Panc1 (cell line): Measurements from ENCODE around the gene AKAP11. TPM values are rescaled to one million over a fixed set of nuclear protein-coding genes. Genes with fewer than 3 reads are reported as not detected.

Source experiments
- ATAC-seq: fragments of 200-7000 bp; cut with Tn5 transposase; 2 replicates; pipeline ENCODE4 v1.9.1; 2020; ENCODE audit warnings: mild to moderate bottlenecking, moderate library complexity
- BruUV-seq: library from RNA; stranded (reverse); fragments of 400-500 nt; replicated peaks from 2 replicates; lab custom pipeline; 2021; lab: Mats Ljungman, UMichigan
- CTCF ChIA-PET: fragments of 300-600 bp; sonication (Branson Sonifier 250); formaldehyde crosslinking; loops from one replicate; lab custom pipeline; 2022; ENCODE audit warnings: antibody characterized with exemption; lab: Charles Lee
- POLR2A ChIA-PET: fragments of 300-600 bp; sonication (Branson Sonifier 250); formaldehyde crosslinking; loops from one replicate; lab custom pipeline; 2022; ENCODE audit warnings: antibody characterized with exemption; lab: Charles Lee
- DNase-seq: peaks from one replicate; pipeline ENCODE4 v3.0.0-alpha.2; 2010; ENCODE audit warnings: low read depth, low spot score
- H3K27ac ChIP-seq: 2 replicates; pipeline ENCODE4 v1.5.1; 2011; ENCODE audit warnings: mild to moderate bottlenecking, low read length, inconsistent platforms
- H3K27me3 ChIP-seq: fragments of 200-500 bp; sonication (Bioruptor generic); 2 replicates; pipeline ENCODE4 v1.6.0; 2014; ENCODE audit warnings: low read length, inconsistent platforms; ENCODE audit not compliant: control insufficient read depth, insufficient read depth
- H3K36me3 ChIP-seq: fragments of 200-500 bp; sonication (Bioruptor generic); 2 replicates; pipeline ENCODE4 v1.5.1; 2014; ENCODE audit warnings: inconsistent platforms, mild to moderate bottlenecking, low read length, moderate library complexity; ENCODE audit not compliant: control insufficient read depth, insufficient read depth
- H3K4me1 ChIP-seq: 2 replicates; pipeline ENCODE4 v1.5.1; 2011; ENCODE audit warnings: inconsistent platforms, mild to moderate bottlenecking, low read length, moderate library complexity; ENCODE audit not compliant: control insufficient read depth, insufficient read depth
- H3K4me3 ChIP-seq, 2 experiments: 2 replicates each; pipeline ENCODE4 v1.5.1; 2011 to 2012; ENCODE audit warnings: low read depth in 2 of 2, low read length in 2 of 2, mild to moderate bottlenecking in 2 of 2, inconsistent platforms in 1 of 2, moderate library complexity in 1 of 2
- H3K9me3 ChIP-seq: fragments of 200-500 bp; sonication (Bioruptor generic); 2 replicates; pipeline ENCODE4 v1.5.1; 2014; ENCODE audit warnings: low read depth, mild to moderate bottlenecking, inconsistent platforms, low read length, moderate library complexity; ENCODE audit not compliant: control insufficient read depth, insufficient read depth
- CTCF ChIP-seq: fragments of 450-650 bp; IDR thresholded peaks from 2 replicates; pipeline ENCODE4 v1.5.1; 2017; ENCODE audit warnings: mild to moderate bottlenecking
- POLR2AphosphoS5 ChIP-seq: IDR thresholded peaks from 2 replicates; pipeline ENCODE4 v1.6.1; 2012; ENCODE audit warnings: mild to moderate bottlenecking, low read depth, low read length, moderate library complexity
- SIN3A ChIP-seq: IDR thresholded peaks from 2 replicates; pipeline ENCODE4 v1.6.1; 2012; ENCODE audit warnings: low read depth, mild to moderate bottlenecking, low read length, moderate library complexity, borderline replicate concordance; ENCODE audit not compliant: insufficient read depth
- TCF7L2 ChIP-seq: IDR thresholded peaks from 2 replicates; pipeline ENCODE4 v1.6.1; 2011; ENCODE audit warnings: mild to moderate bottlenecking, low read depth, low read length, inconsistent platforms
- in situ Hi-C: cut with HindIII; loops from 2 replicates; pipeline ENCODE4 v1.10.0; 2016; ENCODE audit warnings: low sequenced_read_pairs, low pct_unique_long_range_greater_than_20kb
- intact Hi-C: fragments of 100-400 bp; cut with micrococcal nuclease; formaldehyde crosslinking; loops from one replicate; pipeline ENCODE4 v1.10.0; 2022; ENCODE audit not compliant: unreplicated experiment
- total RNA-seq: library from RNA; stranded (reverse); gene quantifications from one replicate; pipeline ENCODE4 v1.2.1, GENCODE V29; 2021; ENCODE audit not compliant: unreplicated experiment
- TF ChIP-seq, protein P1 (sequence below), 2 experiments: IDR thresholded peaks; 2 replicates each; pipeline ENCODE4 v1.6.1; 2011 to 2012; ENCODE audit warnings: low read depth in 2 of 2, control low read depth in 1 of 2, low read length in 1 of 2, mild to moderate bottlenecking in 1 of 2, moderate library complexity in 1 of 2; ENCODE audit not compliant: insufficient read depth in 1 of 2

Gene AKAP11
- total RNA-seq, 1 experiment from 2014 or later: 17.8 TPM

DNA sequence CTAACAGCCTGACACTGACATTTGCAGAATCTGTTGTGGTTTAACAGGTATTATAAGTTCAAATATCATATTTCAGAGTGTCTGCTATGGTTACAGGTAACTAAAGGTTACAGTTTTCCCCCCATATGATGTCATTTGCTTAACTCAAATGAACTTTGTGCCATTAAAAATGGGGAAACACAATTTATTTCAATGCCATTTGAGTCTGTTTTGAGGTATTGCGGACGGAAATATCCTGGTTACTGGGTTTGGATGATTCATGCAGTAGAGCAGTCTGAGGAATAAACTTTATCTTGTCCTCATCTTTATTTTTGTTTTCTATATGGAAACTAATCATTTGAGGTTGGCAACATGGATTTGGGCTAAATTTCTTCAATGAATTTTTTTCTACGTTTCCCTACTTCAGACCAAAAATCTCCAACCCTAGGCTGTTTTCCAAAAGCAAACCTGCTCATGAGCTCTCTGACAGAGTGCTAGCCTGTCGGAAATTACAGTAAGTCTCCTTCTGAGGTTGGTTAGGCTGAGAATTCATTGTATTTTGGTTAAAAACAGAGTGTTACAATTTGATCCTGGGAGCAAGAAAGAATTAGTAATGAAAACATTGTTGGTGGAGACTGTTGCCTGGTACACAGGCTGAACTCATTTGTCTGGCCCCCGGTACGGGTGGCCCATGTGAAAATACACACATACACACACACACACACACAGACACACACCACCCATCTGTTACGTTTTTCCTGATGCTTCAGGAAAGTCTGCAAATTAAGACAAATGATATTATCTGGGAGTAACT is 66.1 kb downstream of the AKAP11 start:
- DNase-seq (no peak), ATAC-seq (no peak)
- H3K4me3 ChIP-seq: no peak overlapping the region
- no TSS peak for BruUV-seq
- no peaks in the 10 kb centered on the region for H3K27me3 ChIP-seq
- H3K36me3 ChIP-seq: no peaks in the 10 kb centered on the region
- intact Hi-C loops: no loop called here
- in situ Hi-C loops: no loop called here
- no peaks in the 10 kb centered on the region for H3K9me3 ChIP-seq
- TF ChIP-seq POLR2AphosphoS5 (no peak), SIN3A (no peak), TCF7L2 (no peak), CTCF (no peak)
- TF ChIP-seq, protein P1, sequence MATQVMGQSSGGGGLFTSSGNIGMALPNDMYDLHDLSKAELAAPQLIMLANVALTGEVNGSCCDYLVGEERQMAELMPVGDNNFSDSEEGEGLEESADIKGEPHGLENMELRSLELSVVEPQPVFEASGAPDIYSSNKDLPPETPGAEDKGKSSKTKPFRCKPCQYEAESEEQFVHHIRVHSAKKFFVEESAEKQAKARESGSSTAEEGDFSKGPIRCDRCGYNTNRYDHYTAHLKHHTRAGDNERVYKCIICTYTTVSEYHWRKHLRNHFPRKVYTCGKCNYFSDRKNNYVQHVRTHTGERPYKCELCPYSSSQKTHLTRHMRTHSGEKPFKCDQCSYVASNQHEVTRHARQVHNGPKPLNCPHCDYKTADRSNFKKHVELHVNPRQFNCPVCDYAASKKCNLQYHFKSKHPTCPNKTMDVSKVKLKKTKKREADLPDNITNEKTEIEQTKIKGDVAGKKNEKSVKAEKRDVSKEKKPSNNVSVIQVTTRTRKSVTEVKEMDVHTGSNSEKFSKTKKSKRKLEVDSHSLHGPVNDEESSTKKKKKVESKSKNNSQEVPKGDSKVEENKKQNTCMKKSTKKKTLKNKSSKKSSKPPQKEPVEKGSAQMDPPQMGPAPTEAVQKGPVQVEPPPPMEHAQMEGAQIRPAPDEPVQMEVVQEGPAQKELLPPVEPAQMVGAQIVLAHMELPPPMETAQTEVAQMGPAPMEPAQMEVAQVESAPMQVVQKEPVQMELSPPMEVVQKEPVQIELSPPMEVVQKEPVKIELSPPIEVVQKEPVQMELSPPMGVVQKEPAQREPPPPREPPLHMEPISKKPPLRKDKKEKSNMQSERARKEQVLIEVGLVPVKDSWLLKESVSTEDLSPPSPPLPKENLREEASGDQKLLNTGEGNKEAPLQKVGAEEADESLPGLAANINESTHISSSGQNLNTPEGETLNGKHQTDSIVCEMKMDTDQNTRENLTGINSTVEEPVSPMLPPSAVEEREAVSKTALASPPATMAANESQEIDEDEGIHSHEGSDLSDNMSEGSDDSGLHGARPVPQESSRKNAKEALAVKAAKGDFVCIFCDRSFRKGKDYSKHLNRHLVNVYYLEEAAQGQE (IDR thresholded peaks at IDR 0.05; ENCODE audit: insufficient read depth in 1 of 2, low read depth in 2 of 2, low read length in 1 of 2): no peak
- H3K27ac ChIP-seq: no peak overlapping the region
- ChIA-PET CTCF (no interaction called here), POLR2A (no interaction called here)
- H3K4me1 ChIP-seq: no peaks in the 10 kb centered on the region; the same call in 1 of the 2 replicates

GRCh38 chr13:42345367-42345766 is 73.4 kb downstream of the AKAP11 start:
- in situ Hi-C loops: no loop called here
- H3K27me3 ChIP-seq: no peaks in the 10 kb centered on the region
- no peak overlapping the region for H3K4me3 ChIP-seq
- DNase-seq: no peak
- BruUV-seq: no TSS peak
- intact Hi-C loops: no loop called here
- CTCF ChIA-PET: no interaction called here
- no peak overlapping the region for H3K27ac ChIP-seq
- ATAC-seq: no peak
- no peaks in the 10 kb centered on the region for H3K9me3 ChIP-seq
- no peaks in the 10 kb centered on the region for H3K36me3 ChIP-seq
- POLR2A ChIA-PET: no interaction called here
- no peaks in the 10 kb centered on the region for H3K4me1 ChIP-seq
- TF ChIP-seq SIN3A: no peak
- no peak for TF ChIP-seq CTCF
- no peak for TF ChIP-seq POLR2AphosphoS5
- TF ChIP-seq TCF7L2: no peak
- TF ChIP-seq, protein P1 (IDR thresholded peaks at IDR 0.05; ENCODE audit: insufficient read depth in 1 of 2, low read depth in 2 of 2, low read length in 1 of 2): no peak
